Common myeloid progenitor, CD34-positive (primary cell): Measurements from ENCODE around the gene BUD13. TPM values are rescaled to one million over a fixed set of nuclear protein-coding genes. Genes with fewer than 3 reads are reported as not detected.

Experiments
- CTCF ChIA-PET: fragments of 350-600 bp; sonication (Branson Sonifier 250); formaldehyde crosslinking; loops from one replicate; lab custom pipeline; 2021; ENCODE audit warnings: antibody characterized with exemption; lab: Charles Lee
- POLR2A ChIA-PET: fragments of 350-600 bp; sonication (Branson Sonifier 250); formaldehyde crosslinking; loops from one replicate; lab custom pipeline; 2021; ENCODE audit warnings: antibody characterized with exemption; lab: Charles Lee
- DNase-seq, 3 donors: peaks; one replicate each; pipeline versions ENCODE4 v3.0.0 to v3.0.0-alpha.2; 2013
- H3K27ac ChIP-seq, 2 experiments: 1 replicate in 1 of 2; 2 replicates in 1 of 2; pipeline ENCODE4 v1.7.0; 2013; ENCODE audit warnings: inconsistent platforms in 2 of 2, low read length in 2 of 2, mild to moderate bottlenecking in 2 of 2, low read depth in 1 of 2, moderate library complexity in 1 of 2; ENCODE audit not compliant: severe bottlenecking in 2 of 2, insufficient read depth in 1 of 2, poor library complexity in 1 of 2
- H3K27me3 ChIP-seq, 5 experiments: replicated peaks in 2 of 5; 1 replicate in 3 of 5; 2 replicates in 2 of 5; pipeline versions ENCODE4 v1.6.1 to v1.7.0; 2013; ENCODE audit warnings: low read length in 4 of 5, mild to moderate bottlenecking in 2 of 5, moderate library complexity in 2 of 5, inconsistent platforms in 1 of 5; ENCODE audit not compliant: insufficient read depth in 5 of 5, control insufficient read depth in 4 of 5
- H3K36me3 ChIP-seq, 4 experiments: 1 replicate in 2 of 4; 2 replicates in 2 of 4; pipeline versions ENCODE4 v1.6.1 to v1.7.0; 2013; ENCODE audit warnings: low read length in 3 of 4, control low read depth in 1 of 4, mild to moderate bottlenecking in 1 of 4; ENCODE audit not compliant: control insufficient read depth in 4 of 4, insufficient read depth in 4 of 4
- H3K4me1 ChIP-seq, 4 experiments: 1 replicate in 3 of 4; 2 replicates in 1 of 4; pipeline versions ENCODE4 v1.6.1 to v1.7.1; 2013; ENCODE audit warnings: low read length in 3 of 4, mild to moderate bottlenecking in 3 of 4, control low read depth in 1 of 4, inconsistent platforms in 1 of 4, moderate library complexity in 1 of 4; ENCODE audit not compliant: control insufficient read depth in 4 of 4, insufficient read depth in 4 of 4; ENCODE audit errors: control extremely low read depth in 1 of 4
- H3K4me3 ChIP-seq, 7 experiments: 1 replicate in 4 of 7; 2 replicates in 3 of 7; pipeline versions ENCODE4 v1.5.1 to v1.7.0; 2013; ENCODE audit warnings: mild to moderate bottlenecking in 7 of 7, low read length in 6 of 7, moderate library complexity in 6 of 7, inconsistent platforms in 2 of 7, low read depth in 2 of 7, control low read depth in 1 of 7; ENCODE audit not compliant: insufficient read depth in 4 of 7, control insufficient read depth in 1 of 7; ENCODE audit errors: extremely low read depth in 1 of 7
- H3K9me3 ChIP-seq, 5 experiments: 1 replicate in 4 of 5; 2 replicates in 1 of 5; pipeline versions ENCODE4 v1.6.1 to v1.7.1; 2013; ENCODE audit warnings: low read length in 4 of 5, mild to moderate bottlenecking in 2 of 5, inconsistent platforms in 1 of 5, low read depth in 1 of 5, moderate library complexity in 1 of 5; ENCODE audit not compliant: control insufficient read depth in 4 of 5, insufficient read depth in 2 of 5; ENCODE audit errors: control extremely low read depth in 1 of 5
- WGBS: methylation state at CpG from one replicate; pipeline ENCODE4 v1.1.5; 2013; ENCODE audit not compliant: insufficient coverage; 5-methylcytosine and 5-hydroxymethylcytosine counted together
- polyA plus RNA-seq: library from polyadenylated mRNA; unstranded; fragments of 120-200 nt; gene quantifications from one replicate; pipeline ENCODE4 v1.2.1, GENCODE V29; 2013

BUD13 gene, protein sequence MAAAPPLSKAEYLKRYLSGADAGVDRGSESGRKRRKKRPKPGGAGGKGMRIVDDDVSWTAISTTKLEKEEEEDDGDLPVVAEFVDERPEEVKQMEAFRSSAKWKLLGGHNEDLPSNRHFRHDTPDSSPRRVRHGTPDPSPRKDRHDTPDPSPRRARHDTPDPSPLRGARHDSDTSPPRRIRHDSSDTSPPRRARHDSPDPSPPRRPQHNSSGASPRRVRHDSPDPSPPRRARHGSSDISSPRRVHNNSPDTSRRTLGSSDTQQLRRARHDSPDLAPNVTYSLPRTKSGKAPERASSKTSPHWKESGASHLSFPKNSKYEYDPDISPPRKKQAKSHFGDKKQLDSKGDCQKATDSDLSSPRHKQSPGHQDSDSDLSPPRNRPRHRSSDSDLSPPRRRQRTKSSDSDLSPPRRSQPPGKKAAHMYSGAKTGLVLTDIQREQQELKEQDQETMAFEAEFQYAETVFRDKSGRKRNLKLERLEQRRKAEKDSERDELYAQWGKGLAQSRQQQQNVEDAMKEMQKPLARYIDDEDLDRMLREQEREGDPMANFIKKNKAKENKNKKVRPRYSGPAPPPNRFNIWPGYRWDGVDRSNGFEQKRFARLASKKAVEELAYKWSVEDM
- 15.5 TPM for polyA plus RNA-seq

DNA sequence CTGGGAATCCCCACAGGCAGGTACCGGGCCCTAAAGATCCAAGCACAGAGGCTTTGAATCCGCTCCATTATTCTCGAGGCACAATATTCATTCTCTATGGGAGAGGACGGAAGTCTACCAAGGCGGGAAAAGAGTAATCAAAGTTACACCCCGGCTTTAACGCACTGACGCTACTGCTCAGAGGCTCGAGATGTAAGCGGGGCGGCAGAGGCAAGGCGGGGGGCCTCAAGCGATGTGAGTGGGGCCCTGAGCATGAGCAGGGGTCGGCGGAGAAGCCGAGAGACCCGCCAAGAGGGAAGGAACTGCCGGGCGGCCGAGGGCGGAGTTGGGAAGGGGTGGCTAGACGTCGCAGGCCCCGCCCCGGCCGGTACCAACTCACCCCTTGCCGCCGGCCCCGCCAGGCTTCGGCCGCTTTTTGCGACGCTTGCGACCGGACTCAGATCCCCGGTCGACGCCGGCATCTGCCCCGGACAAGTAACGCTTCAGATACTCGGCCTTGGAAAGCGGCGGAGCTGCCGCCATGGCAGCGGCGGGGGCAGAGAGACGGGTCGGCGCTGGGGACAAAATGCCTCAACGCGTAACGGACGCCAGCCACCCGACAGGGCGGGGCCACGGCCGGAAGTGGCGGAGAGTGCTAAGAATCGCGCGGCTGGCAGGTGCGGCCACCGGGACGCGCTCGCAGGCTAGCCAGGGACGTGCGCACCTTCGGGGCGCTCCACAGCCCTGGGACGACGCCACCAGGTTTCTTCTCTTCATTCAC, at the start of gene BUD13:
Gene BUD13, minus strand, starts transcription at position 545 of the 760 bp plus-strand sequence. Its CDS starts 23 bp downstream, at position 522.
- ChIA-PET POLR2A (interaction anchor here (2.0 kb wide), 1 partner anchor 15 kb away, joined by 6 read pairs; the partner anchor contains the start of gene ZPR1), CTCF (interaction anchor here (2.1 to 3.1 kb wide), 3 partner anchors 8 to 17 kb away, joined by 4 to 7 read pairs (median 7); partner anchors contain the start of gene ZPR1)
- Histone ChIP-seq H3K36me3 (peaks cover 7 to 29% (median 16%) of the 10 kb centered on the region in 4 experiments), H3K27ac (peak within 1 kb of the TSS; percentile 85 to 93), H3K4me3 (peak within 1 kb of the TSS; percentile 73 to 98 (median 92)), H3K27me3 (no peaks in the 10 kb centered on the region), H3K4me1 (peaks cover 14 to 33% (median 24%) of the 10 kb centered on the region in 4 experiments), H3K9me3 (no peaks in the 10 kb centered on the region)
- DNase-seq, result peak; percentile 87 to 93 (median 93)
- WGBS, result 0% methylated on average over 58 of the region's 73 CpGs

DNA sequence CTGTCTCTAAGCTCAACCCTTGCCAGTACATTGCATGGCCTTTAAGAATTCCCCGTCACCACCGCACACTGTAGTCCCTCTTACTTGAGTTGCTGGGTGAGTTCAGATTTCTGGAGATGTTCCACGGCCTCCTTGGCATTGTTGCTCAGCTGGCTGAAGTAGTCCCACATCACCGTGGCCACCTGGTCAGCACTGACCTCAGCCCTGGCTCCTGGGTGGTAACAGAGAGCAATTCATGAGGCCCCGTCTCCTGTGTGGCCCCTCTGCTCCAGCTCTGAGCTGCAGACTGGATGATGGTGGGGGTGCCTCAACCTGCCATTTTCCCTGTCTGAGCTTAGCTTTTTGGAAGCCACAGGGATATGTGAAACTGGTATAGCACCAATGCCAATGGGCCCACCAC, 49.8 kb upstream of the BUD13 start:
- no peak overlapping the region for H3K27ac ChIP-seq
- no peak overlapping the region for H3K4me3 ChIP-seq
- H3K36me3 ChIP-seq, result no peaks in the 10 kb centered on the region
- H3K27me3 ChIP-seq, result no peaks in the 10 kb centered on the region
- 80% methylated on average over 5 of the region's 5 CpGs for WGBS
- ChIA-PET POLR2A (no interaction called here), CTCF (interaction anchor here (0.8 to 1.9 kb wide), 5 partner anchors 10 to 403 kb away, joined by 3 to 6 read pairs (median 4); no protein-coding TSS in a partner anchor)
- no peak for DNase-seq
- no peaks in the 10 kb centered on the region for H3K9me3 ChIP-seq
- H3K4me1 ChIP-seq, result no peaks in the 10 kb centered on the region

DNA sequence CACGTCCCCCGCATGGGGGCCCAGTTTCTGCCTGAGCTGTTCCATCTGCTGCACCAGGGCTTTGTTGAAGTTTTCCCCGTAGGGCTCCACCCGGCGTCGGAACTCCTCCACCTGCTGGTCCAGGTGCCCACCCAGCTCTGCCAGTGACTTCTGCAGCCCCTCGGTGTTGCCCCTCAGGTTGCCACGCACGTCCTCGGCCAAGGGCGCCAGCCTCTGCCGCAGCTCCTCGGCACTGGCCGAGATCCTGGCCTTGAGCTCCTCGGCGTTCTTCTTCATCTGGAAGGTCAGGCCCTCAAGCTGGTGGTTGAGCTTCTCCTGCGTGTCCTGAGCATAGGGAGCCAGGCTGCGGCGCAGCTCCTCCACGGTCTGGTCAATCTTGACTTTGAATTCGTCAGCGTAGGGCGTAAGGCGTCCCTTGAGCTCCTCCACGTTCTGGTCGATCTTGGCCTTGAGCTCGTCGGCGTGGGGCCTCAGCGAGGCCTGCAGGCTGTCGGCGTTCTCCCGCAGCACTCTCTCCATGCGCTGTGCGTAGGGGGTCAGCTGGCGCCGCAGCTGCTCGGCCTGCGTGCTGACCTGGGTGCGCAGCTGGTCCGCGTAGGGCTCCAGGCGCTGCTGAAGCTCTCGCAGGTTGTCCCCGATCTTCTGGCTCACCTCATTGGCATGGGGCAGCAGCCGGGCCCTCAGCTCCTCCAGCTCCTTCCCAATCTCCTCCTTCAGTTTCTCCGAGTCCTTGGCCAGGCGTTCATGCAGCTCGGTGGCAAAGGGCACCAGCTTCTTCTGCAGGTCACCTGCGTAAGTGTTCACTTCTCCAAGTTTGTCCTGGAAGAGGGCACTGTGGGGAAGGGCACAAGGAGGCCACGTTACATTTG, 48.5 kb upstream of the BUD13 start:
- no peaks in the 10 kb centered on the region for H3K4me1 ChIP-seq
- POLR2A ChIA-PET, result no interaction called here
- no peak overlapping the region for H3K4me3 ChIP-seq
- no peaks in the 10 kb centered on the region for H3K36me3 ChIP-seq
- H3K27me3 ChIP-seq, result no peaks in the 10 kb centered on the region
- no peak overlapping the region for H3K27ac ChIP-seq
- CTCF ChIA-PET, result interaction anchor here (0.9 to 1.9 kb wide), 7 partner anchors 9 to 404 kb away, joined by 3 to 7 read pairs (median 3); partner anchors contain the start of gene APOC3
- no peak for DNase-seq
- H3K9me3 ChIP-seq, result no peaks in the 10 kb centered on the region
- 98% methylated on average over 49 of the region's 51 CpGs for WGBS

DNA sequence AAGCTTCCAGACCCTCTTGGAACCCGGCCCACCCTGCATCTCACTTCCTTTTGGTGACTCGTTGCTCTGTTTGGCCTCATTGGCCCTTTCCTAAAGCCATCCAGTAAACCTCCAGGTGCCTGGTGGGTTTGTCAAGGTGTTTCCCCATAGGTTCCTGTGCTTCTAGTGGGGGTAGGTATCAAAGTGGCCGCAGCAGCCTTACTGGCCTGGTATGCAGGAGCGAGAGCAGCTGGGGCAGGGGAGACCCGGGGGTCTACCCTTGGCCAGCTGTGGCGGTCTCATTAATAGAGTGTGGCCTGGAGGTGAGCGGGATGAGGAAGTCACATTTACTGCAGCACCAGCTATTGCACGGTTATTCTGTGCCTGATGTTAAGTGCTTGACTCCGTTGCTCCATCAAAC, 46.3 kb upstream of the BUD13 start:
- no peaks in the 10 kb centered on the region for H3K4me1 ChIP-seq
- CTCF ChIA-PET, result interaction anchor here (1.5 kb wide), 1 partner anchor 17 kb away, joined by 3 read pairs; no protein-coding TSS in a partner anchor
- H3K27ac ChIP-seq, result no peak overlapping the region
- H3K36me3 ChIP-seq, result no peaks in the 10 kb centered on the region
- no peak overlapping the region for H3K4me3 ChIP-seq
- DNase-seq, result no peak
- POLR2A ChIA-PET, result no interaction called here
- no peaks in the 10 kb centered on the region for H3K27me3 ChIP-seq
- no peaks in the 10 kb centered on the region for H3K9me3 ChIP-seq
- WGBS, result 92% methylated on average over 7 of the region's 9 CpGs

DNA sequence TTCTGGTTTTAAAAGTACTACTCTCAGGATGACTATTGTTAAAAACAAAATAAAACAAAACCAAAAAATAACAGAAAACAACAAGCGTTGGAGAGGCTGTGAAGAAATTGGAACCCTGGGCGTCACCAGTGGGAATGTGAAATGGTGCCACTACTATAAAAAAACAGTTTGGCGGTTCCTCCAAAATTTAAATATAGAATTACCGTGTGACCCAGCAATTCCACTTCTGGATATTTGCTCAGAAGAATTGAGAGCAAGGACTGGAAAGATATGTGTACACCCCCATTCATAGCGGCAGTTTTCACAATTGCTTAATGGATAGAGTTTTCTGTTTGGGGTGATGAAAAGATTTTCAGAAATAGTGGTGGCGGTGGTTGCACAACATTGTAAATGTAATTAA, 41.7 kb upstream of the BUD13 start:
- WGBS, result 100% methylated on average over 3 of the region's 6 CpGs
- no peaks in the 10 kb centered on the region for H3K9me3 ChIP-seq
- no peak for DNase-seq
- CTCF ChIA-PET, result no interaction called here
- H3K27me3 ChIP-seq, result peaks cover 0 to 2% (median 0%) of the 10 kb centered on the region in 5 experiments
- POLR2A ChIA-PET, result no interaction called here
- H3K4me3 ChIP-seq, result no peak overlapping the region
- H3K36me3 ChIP-seq, result no peaks in the 10 kb centered on the region
- no peaks in the 10 kb centered on the region for H3K4me1 ChIP-seq
- no peak overlapping the region for H3K27ac ChIP-seq

DNA sequence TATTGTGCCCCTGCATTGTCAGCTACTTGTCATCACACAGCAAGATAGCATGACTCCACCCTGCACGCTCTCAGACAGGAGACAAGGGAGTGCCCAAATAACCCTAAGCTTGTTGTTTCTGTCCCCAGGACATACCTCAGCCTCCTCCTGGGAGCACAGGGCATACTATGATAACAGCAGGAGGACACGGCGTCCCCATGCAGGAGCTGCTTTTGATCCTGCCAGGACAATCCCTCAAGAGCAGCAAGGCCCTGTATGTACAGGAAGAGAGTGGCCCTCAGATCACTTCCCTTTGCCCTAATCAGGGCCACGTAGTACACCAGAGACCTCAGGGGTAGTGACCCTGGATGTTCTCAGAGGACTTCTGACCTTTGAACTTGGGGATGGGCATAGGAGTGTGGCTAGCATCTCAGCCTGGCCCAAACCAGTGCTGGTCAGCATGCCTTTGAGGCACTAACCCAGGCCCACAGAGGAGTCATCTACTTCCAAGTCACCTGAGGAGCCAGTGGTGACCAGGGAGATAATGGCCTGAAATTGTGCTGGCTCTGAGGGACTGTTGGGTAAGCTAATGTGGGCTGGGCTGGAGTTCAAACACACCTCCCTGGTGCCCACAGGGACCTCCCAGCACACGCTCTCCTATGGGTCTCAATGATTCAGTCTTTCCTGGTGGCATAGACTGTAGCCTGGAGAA, 41.1 kb upstream of the BUD13 start:
- POLR2A ChIA-PET, result interaction anchor here (0.6 kb wide), 1 partner anchor 367 kb away, joined by 3 read pairs; no protein-coding TSS in a partner anchor
- CTCF ChIA-PET, result interaction anchor here (0.9 to 2.0 kb wide), 8 partner anchors 13 to 330 kb away, joined by 3 to 14 read pairs (median 4); partner anchors contain the start of genes APOA1, APOA5 and PAFAH1B2
- 89% methylated on average over 5 of the region's 5 CpGs for WGBS
- no peaks in the 10 kb centered on the region for H3K4me1 ChIP-seq
- H3K27me3 ChIP-seq, result peaks cover 0 to 2% (median 0%) of the 10 kb centered on the region in 5 experiments
- no peak for DNase-seq
- no peaks in the 10 kb centered on the region for H3K9me3 ChIP-seq
- no peak overlapping the region for H3K4me3 ChIP-seq
- H3K27ac ChIP-seq, result no peak overlapping the region
- H3K36me3 ChIP-seq, result no peaks in the 10 kb centered on the region
